GM19035 (cell line): ENCODE data around the gene CCDC77.
"Not testable (repeated sequence)": the region's sequence is repeated elsewhere in the genome, so short reads cannot be mapped to it uniquely, and the experiment has no call there.

Source experiments
- ATAC-seq: cut with Tn5 transposase; IDR thresholded peaks from one replicate; pipeline ENCODE4 v1.9.1; 2021; ENCODE audit not compliant: unreplicated experiment

Gene CCDC77

DNA sequence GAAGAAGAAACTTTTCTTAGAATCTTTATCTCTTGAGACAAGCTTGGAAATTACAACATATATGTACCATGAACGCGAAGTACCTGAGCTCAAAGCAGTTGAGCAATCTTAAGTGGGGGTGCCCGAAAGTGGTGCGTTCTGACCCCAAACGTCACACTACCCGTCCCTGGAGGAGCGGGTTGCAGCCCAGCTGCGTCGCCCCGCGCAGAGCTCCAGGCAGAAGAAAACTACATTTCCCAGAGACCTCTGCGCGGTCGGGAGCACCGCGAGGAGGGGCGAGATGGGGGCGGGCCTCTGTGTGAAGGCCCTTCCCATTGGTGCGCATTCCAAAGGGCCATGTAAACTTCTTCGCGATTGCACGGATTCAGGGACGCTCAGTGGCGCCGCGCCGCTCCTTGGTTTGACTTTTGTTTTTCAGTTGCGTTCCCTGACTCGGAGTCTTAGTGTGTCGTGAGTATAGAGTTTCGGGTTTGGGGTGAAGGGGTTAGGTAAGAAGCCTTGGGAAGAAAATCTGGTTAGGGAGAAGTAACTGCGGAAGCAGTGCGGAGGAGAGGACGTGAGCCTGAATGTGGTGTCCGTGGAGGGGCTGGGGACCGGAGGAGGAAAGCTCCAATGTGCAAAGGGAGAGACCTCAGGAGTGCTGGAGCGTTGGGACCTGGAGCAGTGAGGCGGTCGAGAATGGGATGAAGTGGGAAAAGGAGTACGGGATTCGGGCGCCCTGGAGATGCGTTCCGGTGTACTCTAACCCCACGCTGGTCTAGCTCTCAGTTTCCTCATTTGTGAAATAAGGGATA is at the start of gene CCDC77:
TSS of gene CCDC77 (plus strand) at position 410 of the 794 bp plus-strand sequence. CDS start 7,740 bp downstream, outside the sequence.
- peak; percentile 97 for ATAC-seq

DNA sequence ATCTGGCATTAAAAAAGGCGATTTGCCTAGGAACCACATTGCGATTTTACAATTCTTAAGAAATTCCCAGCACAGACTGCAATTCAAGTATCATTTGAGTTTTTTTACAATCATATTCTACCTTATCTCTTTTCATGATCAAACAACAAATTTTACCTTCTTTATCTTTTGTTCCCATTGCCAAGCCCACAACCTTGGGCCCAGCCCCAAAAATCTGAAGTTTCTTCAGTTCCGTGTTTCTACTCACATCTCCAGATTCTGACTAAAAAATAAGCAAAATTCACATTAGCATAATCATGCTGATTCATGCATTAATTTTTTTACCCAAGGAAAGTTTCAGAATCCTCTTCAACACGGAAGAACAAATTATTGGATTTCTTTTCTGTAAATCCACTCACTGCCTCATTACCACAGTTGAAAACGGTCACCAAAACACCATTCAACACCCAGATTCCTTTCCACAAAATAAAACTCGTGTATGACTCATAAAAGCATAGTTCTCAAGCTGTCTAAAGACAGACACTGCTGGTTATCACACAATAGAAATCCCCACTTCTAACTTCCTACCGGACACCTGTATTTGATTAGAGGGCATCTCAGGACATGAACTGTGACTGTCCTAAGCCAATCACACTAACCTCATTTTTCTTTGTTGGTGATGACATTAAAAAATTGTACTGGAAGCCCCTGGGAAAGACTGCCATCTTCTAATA is 45.0 kb upstream of the CCDC77 start:
- ATAC-seq: no peak

DNA sequence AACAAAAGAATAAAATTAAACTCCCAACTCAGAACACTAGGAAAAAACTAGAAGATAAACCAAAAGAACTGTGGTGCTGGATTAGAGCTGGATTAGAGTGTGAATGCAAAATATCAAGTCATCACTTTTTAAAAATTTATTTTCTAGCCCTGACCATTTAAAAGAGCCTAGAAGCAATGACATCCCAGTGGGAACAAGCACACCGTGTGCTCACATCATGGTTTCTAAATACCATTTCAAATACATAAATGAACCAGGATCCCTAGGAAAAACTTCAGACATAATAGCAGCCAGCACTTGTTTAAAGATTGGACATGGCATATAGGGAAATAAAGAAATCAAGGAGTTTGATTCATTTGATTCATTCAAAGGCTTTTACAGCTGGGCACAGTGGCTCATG is 42.4 kb upstream of the CCDC77 start:
- no peak for ATAC-seq

DNA sequence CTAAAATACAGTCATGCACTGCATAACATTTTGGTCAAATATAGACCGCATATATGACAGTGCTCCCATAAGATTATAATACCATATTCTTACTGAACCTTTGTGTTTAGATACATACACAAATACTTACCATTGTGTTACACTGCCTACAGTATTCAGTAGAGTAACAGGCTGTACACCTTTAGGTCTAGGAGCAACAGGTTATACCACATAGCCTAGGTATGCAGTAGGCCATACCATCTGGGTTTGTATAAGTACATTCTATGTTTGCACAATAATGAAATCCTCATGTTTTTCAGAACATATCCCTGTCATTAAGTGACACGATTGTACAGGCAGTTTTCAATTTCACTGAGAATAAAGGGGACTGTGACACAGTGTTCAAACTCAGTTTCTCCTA is 34.6 kb upstream of the CCDC77 start:
- ATAC-seq: no peak

DNA sequence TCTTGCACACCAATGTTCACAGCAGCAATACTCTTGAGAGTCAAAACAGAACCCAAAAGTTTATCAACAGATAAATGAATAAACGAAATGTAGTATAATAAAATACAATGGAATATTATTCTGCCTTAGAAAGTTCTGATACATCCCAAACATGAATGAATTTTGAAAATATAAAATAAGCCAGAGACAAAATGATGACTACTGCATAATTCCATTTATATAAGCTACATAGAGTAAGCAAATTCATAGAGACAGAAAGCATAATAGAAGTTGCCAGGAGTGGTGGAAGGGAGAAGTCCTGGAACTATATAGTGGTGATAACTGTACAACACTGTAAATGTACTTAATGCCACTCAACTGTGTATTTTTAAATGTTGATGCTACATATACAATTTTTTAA is 33.5 kb upstream of the CCDC77 start:
- no peak for ATAC-seq

DNA sequence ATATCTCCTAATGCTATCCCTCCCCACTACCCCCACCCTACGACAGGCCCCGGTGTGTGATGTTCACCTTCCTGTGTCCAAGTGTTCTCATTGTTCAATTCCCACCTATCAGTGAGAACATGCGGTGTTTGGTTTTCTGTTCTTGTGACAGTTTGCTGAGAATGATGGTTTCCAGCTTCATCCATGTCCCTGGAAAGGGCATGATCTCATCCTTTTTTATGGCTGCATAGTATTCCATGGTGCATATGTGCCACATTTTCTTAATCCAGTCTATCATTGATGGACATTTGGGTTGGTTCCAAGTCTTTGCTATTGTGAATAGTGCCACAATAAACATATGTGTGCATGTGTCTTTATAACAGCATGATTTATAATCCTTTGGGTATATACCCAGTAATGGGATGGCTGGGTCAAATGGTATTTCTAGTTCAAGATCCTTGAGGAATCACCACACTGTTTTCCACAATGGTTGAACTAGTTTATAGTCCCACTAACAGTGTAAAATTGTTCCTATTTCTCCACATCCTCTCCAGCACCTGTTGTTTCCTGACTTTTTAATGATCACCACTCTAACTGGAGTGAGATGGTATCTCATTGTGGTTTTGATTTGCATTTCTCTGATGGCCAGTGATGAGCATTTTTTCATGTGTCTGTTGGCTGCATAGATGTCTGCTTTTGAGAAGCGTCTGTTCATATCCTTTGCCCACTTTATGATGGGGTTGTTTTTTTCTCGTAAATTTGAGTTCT is 30.5 kb upstream of the CCDC77 start:
- ATAC-seq: not testable (repeated sequence)

DNA sequence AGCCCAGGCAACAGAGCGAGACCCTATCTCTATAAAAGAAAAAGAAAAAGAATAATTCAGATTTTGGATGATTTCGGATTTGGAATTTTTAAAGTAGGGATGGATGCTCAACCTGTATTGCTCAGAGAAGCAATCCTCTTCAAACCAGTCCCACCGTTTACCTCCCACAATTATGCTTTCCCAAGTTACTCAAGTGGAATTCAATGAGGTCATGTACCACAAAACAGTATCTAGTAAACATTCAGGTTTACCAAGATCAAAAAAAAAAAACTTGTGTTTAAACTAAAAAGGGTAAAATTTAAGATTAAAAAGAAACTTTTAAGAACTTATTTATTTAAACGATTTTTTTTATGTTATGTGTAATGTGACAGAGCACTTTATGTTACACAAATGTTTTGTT is 14.8 kb upstream of the CCDC77 start:
- no peak for ATAC-seq

DNA sequence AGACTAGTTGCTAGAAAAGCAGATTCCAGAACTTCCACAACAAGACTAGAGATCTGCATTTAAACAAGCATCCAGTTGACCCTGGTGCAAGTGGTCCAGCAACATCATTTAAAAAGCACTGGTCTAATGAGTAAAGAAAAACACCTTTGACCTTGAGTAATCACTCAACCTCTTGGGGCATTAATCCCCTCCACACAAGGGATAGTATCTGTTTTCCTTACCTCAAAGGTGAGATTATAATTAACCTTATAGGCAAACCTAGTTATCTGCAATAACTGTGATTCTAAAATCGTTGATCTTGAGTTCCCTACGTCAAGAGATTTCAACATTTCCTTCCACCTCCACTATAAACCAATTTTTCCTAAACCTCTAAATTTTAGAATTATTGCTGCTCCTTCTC is 13.4 kb upstream of the CCDC77 start:
- ATAC-seq: no peak

DNA sequence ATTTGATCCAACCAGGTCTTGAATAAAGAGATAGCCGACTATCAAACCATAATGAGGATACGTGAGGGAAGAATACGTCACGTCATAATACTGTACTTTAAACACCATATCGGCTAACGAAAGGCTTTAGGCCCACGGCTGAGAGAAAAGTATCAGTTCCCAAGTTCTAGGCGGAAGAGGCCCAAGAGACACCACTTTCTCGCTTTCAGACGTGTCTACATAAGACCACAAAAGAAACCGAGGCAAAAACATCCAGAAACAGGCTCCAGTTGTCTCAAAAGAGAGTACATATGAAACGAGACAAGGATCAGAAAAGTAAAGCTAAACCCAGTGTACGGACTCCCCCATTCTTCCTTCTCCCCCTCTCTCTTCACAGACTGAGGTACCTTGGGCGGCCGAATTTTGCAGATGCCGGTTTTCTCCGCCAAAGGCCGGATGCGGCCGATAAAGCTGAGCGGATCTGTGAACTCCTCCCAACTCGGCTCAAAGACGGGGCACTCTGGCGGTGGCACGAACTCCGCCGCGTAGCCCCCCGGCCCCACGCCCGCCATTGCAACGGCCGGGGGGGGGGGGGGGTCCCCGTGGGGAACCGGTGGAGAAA is 12.8 kb upstream of the CCDC77 start:
- peak; percentile 34 for ATAC-seq

DNA sequence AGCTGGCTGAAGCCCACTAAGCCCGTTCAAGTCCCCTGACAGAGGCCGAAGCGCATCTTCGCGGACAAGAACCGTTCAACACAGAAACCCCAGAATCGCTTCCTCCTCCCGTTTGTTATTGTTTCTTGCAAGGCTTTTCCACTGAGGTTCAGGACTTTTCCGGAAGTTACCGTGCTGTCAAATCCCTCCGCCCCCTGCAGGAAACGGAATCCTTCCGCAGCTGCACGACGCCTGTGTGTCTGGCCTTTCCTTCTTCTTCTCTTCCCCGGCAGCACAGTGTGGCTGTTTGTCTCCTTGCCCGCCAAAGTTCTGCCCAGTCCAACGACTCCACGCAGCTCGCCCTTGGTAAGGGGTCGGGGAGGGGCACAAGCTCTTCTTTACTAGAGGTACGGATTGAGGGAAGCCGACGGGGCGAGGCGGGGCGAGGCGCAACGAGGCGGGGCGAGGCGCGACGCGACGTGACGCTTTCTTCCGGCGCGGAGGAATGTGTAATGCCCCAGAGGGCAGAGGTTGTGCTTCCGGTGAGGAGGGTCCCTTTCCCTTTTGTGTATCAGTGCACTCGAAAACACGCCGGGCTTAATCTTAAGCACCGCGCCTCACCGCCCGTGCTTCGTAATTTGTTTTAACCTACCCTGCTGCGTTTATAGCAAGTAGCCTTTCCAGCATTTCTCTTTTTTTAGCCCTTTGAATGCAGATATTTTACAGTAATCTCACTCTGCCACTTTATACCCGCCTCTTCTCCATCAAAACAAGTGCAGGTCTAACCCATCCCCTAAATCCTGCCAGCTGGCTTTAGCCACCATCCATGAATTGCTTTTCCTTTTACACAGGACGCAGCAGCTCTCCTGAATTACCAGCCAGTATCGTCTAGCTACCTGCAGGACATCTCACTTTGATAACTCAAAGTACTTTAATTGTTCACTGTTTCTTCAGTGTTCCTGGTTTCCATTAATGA is 12.0 kb upstream of the CCDC77 start, which contains the start of gene KDM5A:
TSS of gene KDM5A (minus strand) at position 179 of the 955 bp plus-strand sequence. CDS start 229 bp downstream, outside the sequence.
- ATAC-seq: peak; percentile 85

DNA sequence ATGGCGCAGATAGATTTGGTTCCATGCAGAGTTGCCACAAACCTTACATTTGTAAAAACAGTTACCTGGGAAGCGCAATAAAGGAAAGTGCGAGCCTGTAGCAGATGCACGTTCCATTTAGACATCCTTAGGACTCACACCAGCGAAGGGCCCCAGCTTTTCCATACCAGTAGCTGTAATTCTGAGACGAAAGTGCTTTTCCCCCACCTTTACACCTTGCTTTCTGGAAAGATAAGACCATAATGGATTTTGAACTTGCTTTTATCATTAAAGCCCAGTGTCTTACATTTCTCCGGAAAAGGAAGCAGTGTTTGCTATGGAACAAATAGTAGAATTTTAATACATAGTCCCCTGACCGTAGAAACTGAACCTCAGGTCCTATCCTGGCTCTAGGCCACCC is 616 bp upstream of the CCDC77 start:
- no peak for ATAC-seq

DNA sequence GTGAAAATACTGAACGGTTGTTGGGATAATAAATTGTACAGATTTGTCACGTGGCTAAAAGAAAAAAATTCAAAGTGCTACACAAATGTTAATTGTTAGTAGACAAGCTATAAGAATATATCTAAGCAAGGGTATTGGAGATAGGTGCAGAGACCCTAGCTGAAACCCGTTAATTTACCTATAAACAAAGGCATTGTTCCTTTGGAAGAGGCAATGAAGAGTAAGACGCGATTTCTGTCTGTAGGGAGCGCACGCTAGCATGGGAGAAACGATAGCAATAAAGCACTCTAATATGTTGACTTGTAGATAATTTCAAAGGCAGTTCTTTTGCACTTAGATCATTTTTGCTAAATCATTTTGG is 565 bp downstream of the CCDC77 start:
- ATAC-seq: no peak

DNA sequence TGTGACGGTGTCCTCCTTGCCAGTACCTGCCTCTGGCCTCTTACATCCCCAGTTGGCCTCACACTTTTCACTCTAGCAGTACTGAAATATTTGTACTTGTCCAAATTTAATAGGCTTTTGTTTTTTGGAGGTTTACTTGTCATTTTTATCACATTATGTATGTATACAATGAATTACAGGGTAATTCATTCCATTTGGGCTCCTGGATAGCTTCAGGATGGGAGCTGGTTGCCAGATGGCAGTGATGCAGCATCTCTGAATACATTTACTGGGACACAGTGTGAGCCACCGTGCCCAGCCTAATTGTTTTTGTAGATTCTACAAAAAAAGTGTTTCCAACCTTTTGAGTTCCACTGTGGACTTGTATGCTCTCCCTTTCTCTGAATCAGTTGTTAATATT is 13.4 kb downstream of the CCDC77 start:
- no peak for ATAC-seq

DNA sequence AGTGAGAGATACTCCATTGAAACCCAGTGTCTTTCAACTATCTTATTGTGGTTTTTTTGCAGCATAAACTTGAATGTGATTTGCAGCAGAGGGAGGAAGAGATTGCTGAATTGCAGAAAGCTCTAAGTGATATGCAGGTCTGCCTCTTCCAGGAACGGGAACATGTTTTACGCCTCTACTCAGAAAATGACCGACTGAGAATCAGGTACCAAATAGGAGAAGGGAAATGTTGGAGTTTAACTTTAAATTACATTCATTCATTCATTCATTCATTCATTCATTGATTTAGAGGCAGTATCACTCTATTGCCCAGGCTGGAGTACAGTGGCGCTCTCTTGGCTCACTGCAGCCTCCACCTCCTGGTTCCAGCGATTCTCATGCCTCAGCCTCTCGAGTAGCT is 17.0 kb downstream of the CCDC77 start:
- ATAC-seq: no peak

DNA sequence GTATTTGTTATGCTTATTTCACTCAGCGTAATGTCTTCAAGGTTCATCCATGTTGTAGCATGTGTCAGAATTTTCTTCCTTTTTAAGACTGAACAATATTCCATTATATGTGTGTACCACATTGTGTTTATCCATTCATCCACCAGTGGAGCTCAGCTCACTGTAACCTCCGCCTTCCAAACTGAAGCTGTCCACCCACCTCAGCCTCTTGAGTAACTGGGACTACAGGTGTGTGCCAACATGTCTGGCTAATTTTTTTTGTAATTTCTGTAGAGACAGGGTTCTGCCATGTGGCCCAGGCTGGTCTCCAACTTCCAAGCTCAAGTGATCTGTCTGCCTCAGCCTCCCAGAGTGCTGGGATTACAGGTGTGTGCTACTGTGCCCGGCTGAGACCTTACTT is 21.1 kb downstream of the CCDC77 start:
- ATAC-seq: no peak

DNA sequence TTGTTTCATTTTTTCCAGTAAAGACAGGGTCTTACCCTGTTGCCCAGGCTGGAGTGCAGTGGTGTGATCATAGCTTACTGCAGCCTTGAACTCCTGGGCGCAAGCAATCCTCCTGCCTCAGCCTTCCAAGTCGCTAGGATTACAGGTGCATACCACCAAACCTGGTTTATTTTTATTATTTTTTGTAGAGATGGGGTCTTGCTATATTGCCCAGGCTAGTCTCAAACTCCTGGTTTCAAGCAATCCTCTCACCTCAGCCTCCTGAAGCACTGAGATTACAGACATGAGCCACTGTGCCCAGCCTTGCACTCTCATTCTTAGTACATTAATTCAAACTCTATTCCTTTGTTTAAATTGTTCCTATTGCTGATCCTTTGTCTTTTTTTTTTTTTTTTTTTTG is 34.3 kb downstream of the CCDC77 start:
- not testable (repeated sequence) for ATAC-seq

DNA sequence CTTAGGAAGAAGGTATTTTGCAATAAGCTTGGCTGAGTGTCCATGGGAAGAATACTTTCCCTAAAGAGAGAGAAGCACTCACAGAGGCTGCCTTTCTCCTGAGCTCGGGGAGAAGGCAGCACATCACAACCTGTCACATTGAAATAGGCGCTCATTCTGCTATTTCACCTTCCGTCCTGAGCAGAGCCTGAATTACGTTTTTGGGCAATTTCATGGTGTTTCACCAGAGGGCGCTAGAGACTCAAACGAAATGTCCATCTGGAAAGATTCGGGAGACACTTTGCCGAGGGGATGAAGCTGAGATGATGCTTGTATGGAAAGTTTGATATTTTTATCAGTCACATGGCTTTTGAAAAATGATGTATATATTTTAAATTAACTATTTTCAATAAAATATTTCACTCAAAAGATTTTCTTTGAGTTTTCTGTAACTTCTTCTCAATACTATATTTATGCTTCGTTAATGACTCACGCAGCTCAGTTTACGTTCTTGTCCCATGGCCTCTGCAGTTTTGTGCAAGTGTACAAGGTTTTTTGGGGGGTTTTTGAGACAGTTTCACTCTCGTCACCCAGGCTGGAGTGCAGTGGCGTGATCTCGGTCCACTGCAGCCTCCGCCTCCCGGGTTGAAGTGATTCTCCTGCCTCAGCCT is 40.9 kb downstream of the CCDC77 start:
- no peak for ATAC-seq

DNA sequence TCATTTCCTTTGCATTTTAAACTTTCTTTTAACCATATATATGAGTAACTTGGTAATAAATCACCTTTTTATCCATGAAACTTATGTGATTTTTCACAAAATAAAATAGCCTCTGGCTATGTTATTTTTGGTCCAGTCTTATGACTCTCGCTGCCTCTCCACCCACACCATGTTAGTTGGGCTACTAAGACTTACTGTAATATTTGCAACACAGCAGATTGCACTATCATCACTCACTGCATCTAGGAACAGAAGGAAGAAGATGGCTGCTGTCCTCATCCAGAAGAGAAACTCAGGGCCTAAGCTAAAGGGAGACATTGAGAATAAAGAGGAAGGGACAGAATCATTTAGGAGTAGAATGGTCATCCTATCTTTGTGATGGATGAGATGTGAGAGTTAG is 45.7 kb downstream of the CCDC77 start:
- ATAC-seq: no peak

DNA sequence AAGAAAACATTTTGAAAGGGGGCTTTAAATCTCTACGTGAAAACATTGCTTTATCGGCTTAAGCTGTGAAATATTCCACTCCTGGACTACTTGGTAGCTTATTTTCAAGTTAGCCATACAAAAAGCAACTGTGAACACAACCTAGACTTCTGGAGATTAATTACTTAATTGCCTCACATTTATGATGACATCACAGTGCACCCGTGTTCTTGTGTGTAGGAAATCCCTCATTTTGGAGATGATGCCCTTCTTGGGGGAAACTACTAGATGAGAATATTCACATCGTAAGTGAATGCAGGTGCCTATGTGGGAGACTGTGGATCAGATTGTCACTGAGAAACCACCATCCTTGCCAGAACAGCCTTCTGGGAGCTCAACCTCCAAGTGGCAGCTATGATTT is 47.8 kb downstream of the CCDC77 start:
- ATAC-seq: no peak

DNA sequence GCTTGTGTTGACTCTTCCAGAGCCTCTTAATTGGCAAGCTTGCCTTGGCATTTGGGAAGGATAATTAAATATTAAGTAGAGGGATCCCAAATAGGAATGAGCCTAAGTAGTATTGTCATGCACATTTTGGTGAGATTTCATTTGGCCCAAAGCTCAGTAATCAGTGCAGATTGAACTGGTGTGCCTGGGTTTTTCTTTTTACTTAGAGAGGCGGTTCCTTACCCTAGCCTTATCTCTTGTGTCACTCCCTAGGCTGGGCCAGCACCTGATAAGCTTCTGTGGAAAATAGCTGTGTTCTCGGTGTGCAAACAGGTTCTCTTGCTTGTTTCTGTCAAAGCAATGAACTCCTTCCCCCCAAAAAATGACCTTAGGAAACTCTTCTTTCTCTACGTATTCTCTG is 49.0 kb downstream of the CCDC77 start:
- no peak for ATAC-seq
